CD4-positive, CD25-positive, alpha-beta regulatory T cell (primary cell): ENCODE data around the gene EDARADD. TPM values are rescaled to one million over a fixed set of nuclear protein-coding genes. Genes with fewer than 3 reads are reported as not detected.

ENCODE experiments used
- ATAC-seq, 2 donors: fragments of 150-1000 bp; cut with Tn5 transposase; one replicate each; pipeline ENCODE4 v1.10.0; 2021; ENCODE audit warnings: low read depth in 2 of 2, moderate number of reproducible peaks in 2 of 2, moderate library complexity in 1 of 2
- DNase-seq, 3 donors: peaks; one replicate each; pipeline versions ENCODE4 v3.0.0 to v3.0.0-alpha.2; 2012 to 2022; ENCODE audit warnings: mixed read lengths in 1 of 3
- H3K27ac ChIP-seq: one replicate; pipeline ENCODE4 v1.7.0; 2013; ENCODE audit warnings: mild to moderate bottlenecking, low read length; ENCODE audit not compliant: insufficient read depth, poor library complexity, severe bottlenecking
- H3K27me3 ChIP-seq: one replicate; pipeline ENCODE4 v1.7.0; 2013; ENCODE audit warnings: low read length; ENCODE audit not compliant: control insufficient read depth, insufficient read depth
- H3K36me3 ChIP-seq: one replicate; pipeline ENCODE4 v1.7.0; 2013; ENCODE audit warnings: mild to moderate bottlenecking, low read length, moderate library complexity; ENCODE audit not compliant: control insufficient read depth, insufficient read depth
- H3K4me1 ChIP-seq: 2 replicates; pipeline ENCODE4 v1.7.0; 2013; ENCODE audit warnings: mild to moderate bottlenecking, low read length; ENCODE audit not compliant: insufficient read depth, control insufficient read depth, poor library complexity, severe bottlenecking
- H3K4me3 ChIP-seq: one replicate; pipeline ENCODE4 v1.7.0; 2013; ENCODE audit warnings: low read depth, mild to moderate bottlenecking, low read length, moderate library complexity
- H3K9me3 ChIP-seq, 2 experiments: 1 replicate in 1 of 2; 2 replicates in 1 of 2; pipeline ENCODE4 v1.7.0; 2013; ENCODE audit warnings: low read length in 2 of 2, mild to moderate bottlenecking in 1 of 2, moderate library complexity in 1 of 2; ENCODE audit not compliant: control insufficient read depth in 2 of 2
- H3K27ac Mint-ChIP-seq, 3 donors: one replicate each; pipeline ENCODE4 v1.8.0; 2020 to 2022; ENCODE audit warnings: mild to moderate bottlenecking in 3 of 3, mixed read lengths in 3 of 3, moderate library complexity in 2 of 3
- H3K27me3 Mint-ChIP-seq: one replicate; pipeline ENCODE4 v1.8.0; 2022; ENCODE audit warnings: mild to moderate bottlenecking, mixed read lengths
- H3K36me3 Mint-ChIP-seq: one replicate; pipeline ENCODE4 v1.8.0; 2020; ENCODE audit warnings: mixed read lengths
- H3K4me1 Mint-ChIP-seq, 4 donors: one replicate each; pipeline ENCODE4 v1.8.0; 2020 to 2022; ENCODE audit warnings: mixed read lengths in 4 of 4, mild to moderate bottlenecking in 1 of 4
- H3K4me3 Mint-ChIP-seq, 4 donors: one replicate each; pipeline ENCODE4 v1.8.0; 2020 to 2022; ENCODE audit warnings: mild to moderate bottlenecking in 4 of 4, mixed read lengths in 4 of 4, moderate library complexity in 3 of 4
- H3K9me3 Mint-ChIP-seq, 7 donors: one replicate each; pipeline ENCODE4 v1.8.0; 2020 to 2022; ENCODE audit warnings: mixed read lengths in 7 of 7, mild to moderate bottlenecking in 3 of 7, moderate library complexity in 2 of 7
- polyA plus RNA-seq, 4 donors: library from polyadenylated mRNA; unstranded; fragments of 300-500 nt; fragmentation: Illumina TruSeq; gene quantifications; one replicate each; pipeline ENCODE4 v1.2.3, GENCODE V29; 2021
- total RNA-seq: library from RNA; stranded (reverse); gene quantifications from one replicate; pipeline ENCODE4 v1.2.3, GENCODE V29; 2022

EDARADD gene
- total and polyA plus RNA-seq, 5 donors from 2014 or later: 2.5 to 5.7 (median 4.7) TPM

DNA sequence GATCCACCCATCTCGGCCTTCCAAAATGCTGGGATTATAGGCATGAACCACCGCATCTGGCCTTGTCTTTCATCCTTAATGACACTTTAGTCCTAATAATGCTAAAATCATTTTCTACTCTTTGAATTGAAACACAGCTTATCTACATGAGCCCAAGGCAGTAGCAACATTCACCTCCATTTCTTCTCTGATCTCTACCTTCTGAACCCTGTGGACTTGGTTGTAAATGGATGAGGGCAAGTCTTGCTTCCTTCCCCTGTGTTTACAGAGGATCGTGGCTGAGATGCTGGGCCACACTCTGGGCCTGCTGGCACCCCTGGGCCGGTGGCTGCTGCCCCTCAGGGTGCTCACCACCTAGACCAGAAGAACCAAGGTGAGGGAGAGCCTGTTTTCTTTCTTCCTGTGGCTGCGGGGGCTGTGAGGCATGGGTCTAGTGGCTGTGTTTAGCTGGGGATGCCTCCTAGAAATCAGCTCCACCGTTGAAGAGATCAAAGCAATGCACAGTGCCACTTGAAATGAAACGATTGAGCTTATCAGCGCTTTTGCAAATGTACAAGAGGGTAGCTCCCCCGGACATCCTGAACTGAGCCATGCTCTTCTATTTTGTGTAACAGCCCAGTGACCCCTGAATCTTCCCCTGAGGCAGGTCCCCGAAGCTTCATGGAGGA lies 97.5 kb downstream of the EDARADD start:
- Histone ChIP-seq H3K4me3 (no peak overlapping the region), H3K27me3 (no peaks in the 10 kb centered on the region), H3K4me1 (no peaks in the 10 kb centered on the region), H3K36me3 (no peaks in the 10 kb centered on the region), H3K9me3 (no peaks in the 10 kb centered on the region), H3K27ac (no peak overlapping the region)
- H3K4me3 Mint-ChIP-seq: no peak overlapping the region
- peaks cover 0 to 1% (median 0%) of the 10 kb centered on the region in 7 donors for H3K9me3 Mint-ChIP-seq
- H3K27me3 Mint-ChIP-seq: peaks cover 25% of the 10 kb centered on the region
- H3K36me3 Mint-ChIP-seq: no peaks in the 10 kb centered on the region
- H3K27ac Mint-ChIP-seq: peak overlapping the region in 1 of 3 donors; percentile 27
- ATAC-seq: no peak
- peaks cover 0 to 22% (median 6%) of the 10 kb centered on the region in 4 donors for H3K4me1 Mint-ChIP-seq
- DNase-seq: no peak

DNA sequence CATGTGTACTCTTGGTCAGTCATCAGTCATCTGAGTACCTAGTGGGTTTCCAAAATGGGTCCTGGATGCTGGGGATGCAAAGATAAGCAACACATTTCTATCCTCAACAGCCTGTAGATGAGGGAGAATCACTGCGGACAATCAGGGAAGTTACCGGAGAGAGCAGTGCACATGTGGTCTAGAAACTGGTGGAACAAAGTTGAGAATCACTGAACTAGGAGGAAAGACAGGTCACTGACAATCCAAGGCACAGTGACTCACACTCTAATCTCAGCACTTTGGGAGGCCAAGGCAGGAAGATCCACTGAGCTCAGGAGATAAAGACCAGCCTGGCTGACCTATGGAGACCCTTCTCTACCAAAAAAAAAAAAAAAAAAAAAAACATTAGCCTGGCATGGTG lies 98.3 kb downstream of the EDARADD start:
- no peaks in the 10 kb centered on the region for H3K36me3 ChIP-seq
- H3K27ac ChIP-seq: no peak overlapping the region
- H3K4me3 Mint-ChIP-seq: no peak overlapping the region
- ATAC-seq: no peak
- H3K9me3 Mint-ChIP-seq: peaks cover 0 to 1% (median 0%) of the 10 kb centered on the region in 7 donors
- H3K4me1 Mint-ChIP-seq: peaks cover 0 to 22% (median 6%) of the 10 kb centered on the region in 4 donors
- DNase-seq: no peak
- no peak overlapping the region for H3K27ac Mint-ChIP-seq
- no peaks in the 10 kb centered on the region for H3K9me3 ChIP-seq
- no peaks in the 10 kb centered on the region for H3K4me1 ChIP-seq
- H3K4me3 ChIP-seq: no peak overlapping the region
- H3K27me3 Mint-ChIP-seq: peaks cover 25% of the 10 kb centered on the region
- H3K36me3 Mint-ChIP-seq: no peaks in the 10 kb centered on the region
- H3K27me3 ChIP-seq: no peaks in the 10 kb centered on the region

DNA sequence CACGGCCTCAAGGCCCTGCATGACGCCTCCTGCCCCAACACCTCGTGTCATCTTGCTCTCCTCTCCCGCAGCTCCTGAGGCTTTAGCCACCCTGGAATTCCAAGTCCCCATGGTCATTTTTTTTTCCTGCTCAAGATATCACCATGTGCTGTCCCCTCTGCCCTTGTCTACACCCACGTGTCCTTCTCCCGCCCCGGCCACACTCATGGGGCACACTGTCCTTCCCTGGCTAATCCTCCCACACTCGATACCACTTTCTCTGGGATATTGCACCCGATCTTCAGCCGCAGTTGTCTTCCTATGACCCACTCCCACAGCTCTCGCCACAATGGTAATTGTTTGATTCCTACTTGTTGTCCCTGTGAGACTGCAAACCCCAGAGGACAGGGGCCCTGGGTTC lies 100.0 kb downstream of the EDARADD start:
- H3K4me1 Mint-ChIP-seq: peaks cover 0 to 27% (median 6%) of the 10 kb centered on the region in 4 donors
- H3K4me3 Mint-ChIP-seq: no peak overlapping the region
- no peaks in the 10 kb centered on the region for H3K9me3 ChIP-seq
- peak overlapping the region in 1 of 3 donors; percentile 27 for H3K27ac Mint-ChIP-seq
- no peaks in the 10 kb centered on the region for H3K4me1 ChIP-seq
- H3K27me3 ChIP-seq: no peaks in the 10 kb centered on the region
- H3K36me3 Mint-ChIP-seq: no peaks in the 10 kb centered on the region
- no peak overlapping the region for H3K4me3 ChIP-seq
- H3K27me3 Mint-ChIP-seq: peaks cover 20% of the 10 kb centered on the region
- peaks cover 0 to 1% (median 0%) of the 10 kb centered on the region in 7 donors for H3K9me3 Mint-ChIP-seq
- no peak for ATAC-seq
- no peaks in the 10 kb centered on the region for H3K36me3 ChIP-seq
- DNase-seq: no peak
- H3K27ac ChIP-seq: no peak overlapping the region

DNA sequence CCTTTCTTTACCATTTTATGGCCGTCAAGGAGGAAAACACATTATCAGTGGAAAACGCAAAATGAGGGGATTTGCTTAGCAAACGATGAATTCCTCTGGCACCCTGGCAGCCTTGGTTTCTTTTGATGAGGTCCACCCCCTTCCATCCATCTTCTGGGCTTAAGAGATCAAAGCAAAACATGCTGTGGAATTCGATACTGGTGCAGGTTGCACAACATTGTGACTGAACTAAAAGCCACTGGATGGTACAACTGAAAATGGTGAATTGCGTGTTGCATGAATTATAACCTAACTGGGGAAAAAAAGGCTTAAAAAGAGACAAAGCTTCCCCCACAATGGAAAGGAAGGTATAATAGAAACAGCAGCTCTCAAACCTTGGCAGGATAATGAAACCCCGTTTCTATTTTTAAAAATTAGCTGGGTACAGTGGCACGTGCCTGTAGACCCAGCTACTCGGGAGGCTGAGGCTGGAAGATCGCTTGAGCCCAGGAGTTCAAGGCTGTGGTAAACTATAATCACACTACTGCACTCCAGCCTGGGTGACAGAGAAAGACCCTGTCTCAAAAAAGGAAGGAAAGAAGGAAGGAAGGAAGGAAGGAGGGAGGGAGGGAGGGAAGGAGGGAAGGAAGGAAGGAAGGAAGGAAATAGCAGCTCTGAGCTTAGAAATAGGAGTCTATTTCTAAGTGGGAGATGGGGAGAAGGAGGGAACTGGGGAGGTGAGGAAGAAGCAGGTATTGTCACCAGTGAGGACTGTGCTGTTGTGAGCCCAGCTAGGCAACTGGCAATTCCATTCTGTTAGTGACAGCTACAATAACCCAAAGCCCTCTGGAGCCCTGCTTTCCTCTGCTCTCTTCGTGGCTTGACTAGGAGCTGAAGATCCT lies 100.7 kb downstream of the EDARADD start:
- Histone ChIP-seq H3K4me1 (no peaks in the 10 kb centered on the region), H3K4me3 (no peak overlapping the region), H3K36me3 (no peaks in the 10 kb centered on the region), H3K27me3 (no peaks in the 10 kb centered on the region), H3K9me3 (no peaks in the 10 kb centered on the region), H3K27ac (no peak overlapping the region)
- peaks cover 0 to 25% (median 3%) of the 10 kb centered on the region in 4 donors for H3K4me1 Mint-ChIP-seq
- no peak overlapping the region for H3K4me3 Mint-ChIP-seq
- H3K27ac Mint-ChIP-seq: peak overlapping the region in 1 of 3 donors; percentile 27
- DNase-seq: no peak
- ATAC-seq: no peak
- peaks cover 0 to 4% (median 0%) of the 10 kb centered on the region in 7 donors for H3K9me3 Mint-ChIP-seq
- no peaks in the 10 kb centered on the region for H3K36me3 Mint-ChIP-seq
- peaks cover 18% of the 10 kb centered on the region for H3K27me3 Mint-ChIP-seq

DNA sequence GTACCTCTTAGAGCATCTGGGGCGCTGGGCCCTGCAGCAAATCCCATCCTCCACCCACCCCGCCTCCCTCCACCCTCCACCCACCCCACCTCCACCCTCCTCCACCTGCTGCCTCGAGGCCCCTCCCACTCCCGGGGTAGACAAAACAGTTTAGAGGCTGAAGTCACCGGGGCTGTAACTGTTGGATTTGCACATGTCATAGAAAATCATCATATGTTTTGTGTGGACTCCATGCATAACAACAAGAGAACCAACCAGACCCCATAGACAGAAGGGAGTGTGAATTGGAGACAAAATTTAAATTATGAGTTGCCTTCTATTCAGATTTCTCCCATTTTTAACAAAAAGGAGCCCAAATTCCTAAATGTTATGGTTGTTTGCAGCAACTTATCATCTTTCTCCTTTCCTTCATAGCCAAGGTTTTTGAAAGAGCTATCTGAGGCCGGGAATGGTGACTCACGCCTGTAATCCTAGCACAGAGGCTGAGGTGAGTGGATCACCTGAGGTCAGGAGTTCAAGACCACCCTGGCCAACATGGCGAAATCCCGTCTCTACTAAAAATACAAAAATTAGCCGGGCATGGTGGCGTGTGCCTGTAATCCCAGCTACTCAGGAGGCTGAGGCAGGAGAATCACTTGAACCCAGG lies 101.5 kb downstream of the EDARADD start:
- Mint-ChIP-seq H3K27ac (no peak overlapping the region), H3K27me3 (peaks cover 15% of the 10 kb centered on the region), H3K4me1 (peaks cover 0 to 22% (median 3%) of the 10 kb centered on the region in 4 donors), H3K4me3 (no peak overlapping the region), H3K36me3 (no peaks in the 10 kb centered on the region), H3K9me3 (peaks cover 0 to 4% (median 0%) of the 10 kb centered on the region in 7 donors)
- Histone ChIP-seq H3K4me3 (no peak overlapping the region), H3K27ac (no peak overlapping the region), H3K9me3 (no peaks in the 10 kb centered on the region), H3K27me3 (no peaks in the 10 kb centered on the region), H3K36me3 (no peaks in the 10 kb centered on the region), H3K4me1 (no peaks in the 10 kb centered on the region)
- DNase-seq (no peak), ATAC-seq (no peak)

DNA sequence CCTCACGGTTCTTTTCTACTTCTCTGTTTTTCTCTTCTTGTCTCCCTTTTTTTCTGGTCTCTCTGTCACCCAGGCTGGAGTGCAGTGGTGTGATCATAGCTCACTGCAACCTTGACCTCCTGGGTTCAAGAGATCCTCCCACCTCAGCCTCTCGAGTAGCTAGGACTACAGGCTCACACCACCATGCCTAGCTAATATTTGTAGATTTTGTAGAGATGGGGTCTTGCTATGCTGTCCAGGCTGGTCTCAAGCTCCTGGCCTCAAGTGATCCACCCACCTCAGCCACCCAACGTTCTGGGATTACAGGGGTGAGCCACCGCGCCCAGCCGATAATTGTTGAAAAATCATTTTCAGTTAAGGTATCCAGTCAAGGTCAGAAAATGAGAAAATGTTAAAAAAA lies 103.8 kb downstream of the EDARADD start:
- Mint-ChIP-seq H3K36me3 (no peaks in the 10 kb centered on the region), H3K4me3 (no peak overlapping the region), H3K27me3 (peaks cover 4% of the 10 kb centered on the region), H3K4me1 (peaks cover 0 to 24% (median 8%) of the 10 kb centered on the region in 4 donors), H3K27ac (no peak overlapping the region), H3K9me3 (peaks cover 0 to 4% (median 0%) of the 10 kb centered on the region in 7 donors)
- no peaks in the 10 kb centered on the region for H3K36me3 ChIP-seq
- peaks cover under 1% of the 10 kb centered on the region for H3K4me1 ChIP-seq
- no peak overlapping the region for H3K27ac ChIP-seq
- no peak for DNase-seq
- H3K9me3 ChIP-seq: no peaks in the 10 kb centered on the region
- no peak overlapping the region for H3K4me3 ChIP-seq
- ATAC-seq: no peak
- no peaks in the 10 kb centered on the region for H3K27me3 ChIP-seq

DNA sequence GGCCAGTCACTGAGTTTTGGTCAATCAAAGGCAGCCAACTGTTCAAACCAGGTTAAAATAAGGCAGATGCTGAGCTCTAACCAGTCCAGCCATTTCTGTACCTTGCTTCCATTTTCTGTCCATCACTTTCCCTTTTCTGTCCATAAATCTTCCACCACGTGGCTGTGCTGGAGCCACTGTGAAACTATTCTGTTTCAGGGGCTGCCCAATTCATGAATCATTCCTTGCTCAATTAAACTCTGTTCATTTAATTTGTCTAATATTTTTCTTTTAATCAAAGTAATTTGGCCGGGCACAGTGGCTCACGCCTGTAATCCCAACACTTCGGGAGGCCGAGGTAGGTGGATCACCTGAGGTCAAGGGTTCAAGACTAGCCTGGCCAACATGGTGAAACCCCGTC lies 107.0 kb downstream of the EDARADD start:
- Mint-ChIP-seq H3K4me3 (no peak overlapping the region), H3K27me3 (no peaks in the 10 kb centered on the region), H3K36me3 (no peaks in the 10 kb centered on the region), H3K9me3 (peaks cover 0 to 2% (median 0%) of the 10 kb centered on the region in 7 donors), H3K4me1 (peaks cover 0 to 22% (median 10%) of the 10 kb centered on the region in 4 donors), H3K27ac (no peak overlapping the region)
- no peaks in the 10 kb centered on the region for H3K36me3 ChIP-seq
- no peak overlapping the region for H3K27ac ChIP-seq
- no peaks in the 10 kb centered on the region for H3K9me3 ChIP-seq
- DNase-seq (no peak), ATAC-seq (no peak)
- no peak overlapping the region for H3K4me3 ChIP-seq
- H3K4me1 ChIP-seq: peaks cover 5% of the 10 kb centered on the region
- no peaks in the 10 kb centered on the region for H3K27me3 ChIP-seq
